ENCODE data around the gene CATSPER4. TPM values are rescaled to one million over a fixed set of nuclear protein-coding genes. Genes with fewer than 3 reads are reported as not detected.

Gene CATSPER4
- total and polyA plus RNA-seq, 9 donors = 0.06 TPM; not detected in 8

DNA sequence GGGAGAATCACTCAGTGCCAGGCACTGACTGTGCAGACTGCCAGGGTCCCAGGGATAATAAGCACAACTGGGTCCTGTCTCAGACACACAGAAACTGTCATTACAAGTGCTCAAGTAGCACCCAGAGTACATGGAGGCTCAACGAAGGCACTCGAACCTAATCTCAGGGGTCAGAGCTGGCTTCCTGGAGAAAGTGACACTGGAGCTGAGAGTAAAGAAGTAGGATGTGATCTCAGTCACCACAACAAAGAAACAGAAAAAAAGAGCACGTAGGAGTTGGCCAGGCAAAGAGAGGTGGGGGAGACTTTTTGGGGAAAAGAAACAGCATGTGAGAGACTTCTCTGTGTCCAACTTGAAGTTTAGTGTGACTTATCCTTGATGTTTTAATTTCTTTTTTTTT lies 1.3 kb downstream of the CATSPER4 start:
- Histone ChIP-seq H3K4me1 (ENCODE audit: control insufficient read depth, insufficient read depth, low read length) (no peaks in the 10 kb centered on the region), H3K4me3 (ENCODE audit: low read length) (no peak overlapping the region), H3K27ac (ENCODE audit: low read length) (no peak overlapping the region), H3K9me3 (replicated peaks; ENCODE audit: control insufficient read depth, low read depth, low read length) (no peaks in the 10 kb centered on the region), H3K27me3 (ENCODE audit: control insufficient read depth, insufficient read depth, low read length) (no peaks in the 10 kb centered on the region), H3K36me3 (ENCODE audit: control insufficient read depth, insufficient read depth, low read length) (no peaks in the 10 kb centered on the region)
- no CpG with 5 or more reads among the region's 3 CpGs for WGBS (ENCODE audit: insufficient coverage)
- DNase-seq = no peak

DNA sequence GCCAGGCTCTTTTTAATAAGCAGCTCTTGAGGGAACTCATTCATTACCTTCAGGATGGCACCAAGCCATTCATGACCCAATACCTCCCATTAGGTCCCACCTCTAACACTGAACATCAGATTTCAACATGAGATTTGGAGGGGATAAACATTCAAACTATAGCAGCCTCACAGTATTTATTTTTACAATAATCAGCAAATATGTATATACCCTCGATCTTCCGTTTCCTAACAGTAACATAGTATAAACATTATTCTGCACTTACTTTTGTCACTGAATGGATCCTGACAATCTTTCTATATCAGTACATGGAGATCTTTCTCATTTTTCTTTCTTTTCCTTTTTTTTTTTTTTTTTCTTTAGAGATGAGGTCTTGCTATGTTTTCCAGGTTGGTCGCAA lies 5.4 kb downstream of the CATSPER4 start:
- H3K4me1 ChIP-seq (ENCODE audit: control insufficient read depth, insufficient read depth, low read length) = peaks cover 1% of the 10 kb centered on the region
- H3K27me3 ChIP-seq (ENCODE audit: control insufficient read depth, insufficient read depth, low read length) = no peaks in the 10 kb centered on the region
- no peak overlapping the region for H3K4me3 ChIP-seq (ENCODE audit: low read length)
- WGBS (ENCODE audit: insufficient coverage) = no CpG with 5 or more reads among the region's 3 CpGs
- no peak overlapping the region for H3K27ac ChIP-seq (ENCODE audit: low read length)
- no peak for DNase-seq
- no peaks in the 10 kb centered on the region for H3K9me3 ChIP-seq (replicated peaks; ENCODE audit: control insufficient read depth, low read depth, low read length)
- no peaks in the 10 kb centered on the region for H3K36me3 ChIP-seq (ENCODE audit: control insufficient read depth, insufficient read depth, low read length)

DNA sequence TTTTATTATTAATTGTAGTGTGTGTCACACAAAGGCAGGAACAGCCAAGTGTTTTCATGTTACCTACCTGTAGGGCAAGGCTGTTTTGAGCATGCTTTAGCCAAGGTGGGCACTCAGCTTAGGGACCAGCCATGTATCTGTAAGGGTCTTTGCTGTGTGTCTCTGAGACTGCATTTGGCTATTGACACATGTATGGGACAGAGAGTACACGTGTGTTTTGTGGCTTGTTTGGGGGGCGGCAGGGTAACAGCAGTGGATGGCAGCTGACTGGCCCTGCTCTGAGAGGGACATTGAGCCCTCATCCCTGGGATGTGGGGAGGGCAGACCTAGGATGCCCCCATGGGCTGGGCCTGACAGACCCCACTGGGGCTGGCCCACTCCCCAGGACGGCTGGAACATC lies 6.9 kb downstream of the CATSPER4 start:
- Histone ChIP-seq H3K27me3 (ENCODE audit: control insufficient read depth, insufficient read depth, low read length) (peaks cover 7% of the 10 kb centered on the region), H3K9me3 (replicated peaks; ENCODE audit: control insufficient read depth, low read depth, low read length) (no peaks in the 10 kb centered on the region), H3K4me3 (ENCODE audit: low read length) (no peak overlapping the region), H3K4me1 (ENCODE audit: control insufficient read depth, insufficient read depth, low read length) (peaks cover 13% of the 10 kb centered on the region), H3K27ac (ENCODE audit: low read length) (no peak overlapping the region), H3K36me3 (ENCODE audit: control insufficient read depth, insufficient read depth, low read length) (no peaks in the 10 kb centered on the region)
- no peak for DNase-seq
- 76% methylated on average over 3 of the region's 3 CpGs for WGBS (ENCODE audit: insufficient coverage)

GRCh38 chr1:26197813-26198212 lies 7.4 kb downstream of the CATSPER4 start:
- Histone ChIP-seq H3K4me1 (ENCODE audit: control insufficient read depth, insufficient read depth, low read length) (peaks cover 13% of the 10 kb centered on the region), H3K27ac (ENCODE audit: low read length) (no peak overlapping the region), H3K9me3 (replicated peaks; ENCODE audit: control insufficient read depth, low read depth, low read length) (no peaks in the 10 kb centered on the region), H3K4me3 (ENCODE audit: low read length) (no peak overlapping the region), H3K36me3 (ENCODE audit: control insufficient read depth, insufficient read depth, low read length) (no peaks in the 10 kb centered on the region), H3K27me3 (ENCODE audit: control insufficient read depth, insufficient read depth, low read length) (peaks cover 7% of the 10 kb centered on the region)
- WGBS (ENCODE audit: insufficient coverage) = 95% methylated on average over 10 of the region's 11 CpGs
- DNase-seq = no peak

DNA sequence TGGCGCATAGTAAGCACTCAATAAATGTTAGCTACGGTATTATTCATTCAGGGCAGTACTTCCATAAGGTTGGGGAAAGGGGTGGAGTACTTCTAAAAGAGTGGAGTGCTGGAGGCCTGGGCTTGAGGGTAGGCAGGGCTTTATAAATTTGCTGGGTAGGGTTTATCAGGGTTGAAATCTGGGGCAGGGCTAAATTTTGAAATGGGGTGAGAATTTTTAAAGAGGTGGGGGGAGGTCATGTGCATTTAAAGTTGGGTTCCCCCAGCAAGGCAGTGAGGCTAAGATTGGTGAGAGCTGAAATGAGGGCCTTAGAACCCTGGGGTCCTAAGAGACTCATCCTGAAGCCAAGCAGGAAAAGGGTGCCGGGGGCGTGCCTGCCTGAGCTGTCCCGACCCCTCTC lies 10.0 kb downstream of the CATSPER4 start:
- no peak overlapping the region for H3K27ac ChIP-seq (ENCODE audit: low read length)
- peaks cover 7% of the 10 kb centered on the region for H3K27me3 ChIP-seq (ENCODE audit: control insufficient read depth, insufficient read depth, low read length)
- no peaks in the 10 kb centered on the region for H3K36me3 ChIP-seq (ENCODE audit: control insufficient read depth, insufficient read depth, low read length)
- H3K4me3 ChIP-seq (ENCODE audit: low read length) = no peak overlapping the region
- 87% methylated on average over 4 of the region's 5 CpGs for WGBS (ENCODE audit: insufficient coverage)
- DNase-seq = no peak
- no peaks in the 10 kb centered on the region for H3K9me3 ChIP-seq (replicated peaks; ENCODE audit: control insufficient read depth, low read depth, low read length)
- peaks cover 13% of the 10 kb centered on the region for H3K4me1 ChIP-seq (ENCODE audit: control insufficient read depth, insufficient read depth, low read length)

DNA sequence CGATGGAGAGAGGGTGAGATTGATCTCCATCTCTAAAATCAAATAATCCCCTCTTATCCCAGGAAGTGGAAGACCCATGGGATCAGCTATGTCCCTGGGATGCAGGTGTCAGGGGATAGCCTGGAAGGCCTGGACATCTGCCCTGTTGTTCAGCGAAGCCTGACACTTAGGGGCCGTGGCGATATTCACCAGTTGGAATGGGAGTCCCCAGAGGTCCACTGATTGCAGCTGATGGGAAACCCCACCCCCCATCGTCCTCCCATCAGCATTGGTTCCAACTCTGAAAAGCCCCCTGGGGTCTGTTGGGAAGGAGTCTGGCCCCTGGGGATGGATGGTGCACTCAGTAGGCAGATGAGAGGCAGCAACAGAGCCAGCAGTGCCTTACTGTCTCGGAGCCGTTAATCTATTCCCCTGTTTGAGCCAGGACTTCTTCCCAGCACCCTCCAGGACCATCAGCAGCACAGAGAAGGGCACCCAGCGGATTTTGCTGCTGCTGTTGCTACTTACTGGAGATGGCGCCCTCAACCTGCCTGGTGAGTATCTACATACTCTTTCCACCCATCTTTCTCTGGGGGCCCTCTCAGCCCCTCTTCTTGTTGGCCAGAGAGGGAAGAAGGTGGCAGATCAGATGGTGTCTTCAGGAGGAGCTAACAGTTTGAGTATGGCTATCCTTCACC lies 13.4 kb downstream of the CATSPER4 start:
- Histone ChIP-seq H3K27me3 (ENCODE audit: control insufficient read depth, insufficient read depth, low read length) (peaks cover 7% of the 10 kb centered on the region), H3K36me3 (ENCODE audit: control insufficient read depth, insufficient read depth, low read length) (no peaks in the 10 kb centered on the region), H3K27ac (ENCODE audit: low read length) (no peak overlapping the region), H3K9me3 (replicated peaks; ENCODE audit: control insufficient read depth, low read depth, low read length) (no peaks in the 10 kb centered on the region), H3K4me1 (ENCODE audit: control insufficient read depth, insufficient read depth, low read length) (peaks cover 13% of the 10 kb centered on the region), H3K4me3 (ENCODE audit: low read length) (no peak overlapping the region)
- WGBS (ENCODE audit: insufficient coverage) = 44% methylated on average over 2 of the region's 9 CpGs
- DNase-seq = no peak

- no peaks in the 10 kb centered on the region for H3K4me1 ChIP-seq (ENCODE audit: control insufficient read depth, insufficient read depth, low read length)
- no peaks in the 10 kb centered on the region for H3K9me3 ChIP-seq (replicated peaks; ENCODE audit: control insufficient read depth, low read depth, low read length)
- DNase-seq = no peak
- H3K4me3 ChIP-seq (ENCODE audit: low read length) = no peak overlapping the region
- no peaks in the 10 kb centered on the region for H3K36me3 ChIP-seq (ENCODE audit: control insufficient read depth, insufficient read depth, low read length)
- H3K27ac ChIP-seq (ENCODE audit: low read length) = no peak overlapping the region
- no peaks in the 10 kb centered on the region for H3K27me3 ChIP-seq (ENCODE audit: control insufficient read depth, insufficient read depth, low read length)
- 69% methylated on average over 2 of the region's 5 CpGs for WGBS (ENCODE audit: insufficient coverage)
Observed at GRCh38 chr1:26210147-26210870, 19.9 kb downstream of the CATSPER4 start.

- H3K4me3 ChIP-seq (ENCODE audit: low read length) = no peak overlapping the region
- peaks cover 4% of the 10 kb centered on the region for H3K27me3 ChIP-seq (ENCODE audit: control insufficient read depth, insufficient read depth, low read length)
- no peaks in the 10 kb centered on the region for H3K36me3 ChIP-seq (ENCODE audit: control insufficient read depth, insufficient read depth, low read length)
- WGBS (ENCODE audit: insufficient coverage) = 86% methylated on average over 1 of the region's 5 CpGs
- H3K27ac ChIP-seq (ENCODE audit: low read length) = no peak overlapping the region
- DNase-seq = no peak
- H3K9me3 ChIP-seq (replicated peaks; ENCODE audit: control insufficient read depth, low read depth, low read length) = no peaks in the 10 kb centered on the region
- no peaks in the 10 kb centered on the region for H3K4me1 ChIP-seq (ENCODE audit: control insufficient read depth, insufficient read depth, low read length)
Observed at GRCh38 chr1:26212726-26213125, 22.3 kb downstream of the CATSPER4 start.

- Histone ChIP-seq H3K27me3 (ENCODE audit: control insufficient read depth, insufficient read depth, low read length) (peaks cover 4% of the 10 kb centered on the region), H3K36me3 (ENCODE audit: control insufficient read depth, insufficient read depth, low read length) (no peaks in the 10 kb centered on the region), H3K27ac (ENCODE audit: low read length) (no peak overlapping the region), H3K4me3 (ENCODE audit: low read length) (no peak overlapping the region), H3K9me3 (replicated peaks; ENCODE audit: control insufficient read depth, low read depth, low read length) (no peaks in the 10 kb centered on the region), H3K4me1 (ENCODE audit: control insufficient read depth, insufficient read depth, low read length) (no peaks in the 10 kb centered on the region)
- no peak for DNase-seq
- 54% methylated on average over 2 of the region's 6 CpGs for WGBS (ENCODE audit: insufficient coverage)
Observed at GRCh38 chr1:26213335-26213905, 23.0 kb downstream of the CATSPER4 start.

GRCh38 chr1:26215246-26215645 lies 24.8 kb downstream of the CATSPER4 start:
- WGBS (ENCODE audit: insufficient coverage) = no CpG with 5 or more reads among the region's 3 CpGs
- Histone ChIP-seq H3K9me3 (replicated peaks; ENCODE audit: control insufficient read depth, low read depth, low read length) (no peaks in the 10 kb centered on the region), H3K36me3 (ENCODE audit: control insufficient read depth, insufficient read depth, low read length) (no peaks in the 10 kb centered on the region), H3K4me3 (ENCODE audit: low read length) (no peak overlapping the region), H3K27ac (ENCODE audit: low read length) (no peak overlapping the region), H3K4me1 (ENCODE audit: control insufficient read depth, insufficient read depth, low read length) (no peaks in the 10 kb centered on the region), H3K27me3 (ENCODE audit: control insufficient read depth, insufficient read depth, low read length) (peaks cover 6% of the 10 kb centered on the region)
- no peak for DNase-seq
